DOHH2 (cell line): Measurements from ENCODE around the gene RANBP1.

Source experiments
- H3F3A ChIP-seq: fragments of 200-600 bp; sonication (generic), shearing (Covaris generic); 2 replicates; pipeline ENCODE4 v1.6.0; 2016; ENCODE audit warnings: antibody characterized with exemption, mild to moderate bottlenecking; ENCODE audit not compliant: control insufficient read depth, insufficient read depth
- H3K27ac ChIP-seq: fragments of 200-600 bp; sonication (generic); 2 replicates; pipeline ENCODE4 v1.5.1; 2014; ENCODE audit warnings: low read depth, mild to moderate bottlenecking, low read length, moderate library complexity
- H3K27me3 ChIP-seq: fragments of 200-600 bp; sonication (generic); 2 replicates; pipeline ENCODE4 v1.6.1; 2014; ENCODE audit warnings: mild to moderate bottlenecking, low read length, mixed read lengths; ENCODE audit not compliant: control insufficient read depth
- H3K36me3 ChIP-seq: fragments of 200-600 bp; sonication (generic); 2 replicates; pipeline ENCODE4 v1.6.1; 2014; ENCODE audit warnings: mild to moderate bottlenecking, low read length, moderate library complexity, mixed read lengths; ENCODE audit not compliant: control insufficient read depth
- H3K4me1 ChIP-seq: fragments of 200-600 bp; sonication (generic); 2 replicates; pipeline ENCODE4 v1.6.1; 2014; ENCODE audit warnings: mild to moderate bottlenecking, low read length, mixed read lengths; ENCODE audit not compliant: control insufficient read depth
- H3K4me2 ChIP-seq: fragments of 200-600 bp; sonication (generic); 2 replicates; pipeline ENCODE4 v1.6.0; 2014; ENCODE audit warnings: mild to moderate bottlenecking, low read length, moderate library complexity
- H3K4me3 ChIP-seq: fragments of 200-600 bp; sonication (generic); 2 replicates; pipeline ENCODE4 v1.5.1; 2014; ENCODE audit warnings: mild to moderate bottlenecking, low read length, mixed read lengths
- H3K79me2 ChIP-seq: fragments of 200-600 bp; sonication (generic); 2 replicates; pipeline ENCODE4 v1.6.1; 2014; ENCODE audit warnings: mild to moderate bottlenecking, low read length, mixed read lengths; ENCODE audit not compliant: control insufficient read depth
- H3K9me2 ChIP-seq: fragments of 200-600 bp; sonication (generic); replicated peaks from 2 replicates; pipeline ENCODE4 v1.6.1; 2014; ENCODE audit warnings: mild to moderate bottlenecking, low read length, mixed read lengths; ENCODE audit not compliant: control insufficient read depth
- H3K9me3 ChIP-seq: fragments of 200-600 bp; sonication (generic); 2 replicates; pipeline ENCODE4 v1.6.1; 2014; ENCODE audit warnings: antibody characterized with exemption, low read length, mixed read lengths; ENCODE audit not compliant: control insufficient read depth, insufficient read depth
- H4K20me1 ChIP-seq: fragments of 200-600 bp; sonication (generic); 2 replicates; pipeline ENCODE4 v1.6.0; 2014; ENCODE audit warnings: low read depth, mild to moderate bottlenecking, antibody characterized with exemption, low read length, moderate library complexity; ENCODE audit not compliant: control insufficient read depth, insufficient read depth
- EZH2phosphoT487 ChIP-seq: fragments of 200-600 bp; sonication (generic); IDR thresholded peaks from 2 replicates; pipeline ENCODE4 v1.6.1; 2017; ENCODE audit warnings: borderline replicate concordance, mild to moderate bottlenecking, antibody characterized with exemption, low read length, moderate library complexity, mixed read lengths
- TF ChIP-seq, protein P1 (sequence below): fragments of 200-600 bp; sonication (generic); IDR thresholded peaks from one replicate; pipeline ENCODE4 v1.5.1; 2014; ENCODE audit warnings: antibody characterized with exemption, mild to moderate bottlenecking, low read depth, low read length; ENCODE audit not compliant: poor library complexity, severe bottlenecking

Gene RANBP1

DNA sequence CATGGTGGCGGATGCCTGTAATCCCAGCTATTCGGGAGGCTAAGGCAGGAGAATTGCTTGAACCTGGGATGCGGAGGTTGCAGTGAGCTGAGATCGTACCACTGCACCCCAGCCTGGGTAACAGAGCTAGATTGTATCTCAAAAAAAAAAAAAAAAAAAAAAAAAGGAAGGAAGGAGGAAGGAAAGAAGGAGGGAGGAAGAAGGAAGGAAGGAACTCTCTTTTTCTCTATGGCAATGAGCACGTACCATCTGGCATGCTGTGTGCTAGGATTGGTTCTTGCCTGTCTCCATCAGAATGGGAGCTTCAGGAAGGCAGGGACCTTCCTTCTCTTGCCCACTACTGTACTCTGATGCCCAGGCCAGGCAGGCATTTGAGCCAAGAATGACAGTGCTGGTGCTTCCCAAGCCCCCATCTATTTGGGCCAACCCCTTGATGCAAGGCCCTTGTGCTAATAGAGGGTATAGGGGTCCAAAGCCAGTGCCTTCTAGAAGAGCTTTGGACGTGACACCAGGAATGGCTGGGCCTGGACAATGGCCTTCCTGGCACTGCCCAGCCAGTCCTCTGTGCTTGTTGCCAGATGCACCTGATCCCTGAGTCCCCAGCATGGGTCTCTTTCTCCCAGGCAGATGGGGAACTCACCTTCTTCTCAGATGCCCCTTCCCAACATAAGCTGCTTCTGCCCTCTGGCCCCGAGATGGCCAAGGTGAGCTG, 46.4 kb upstream of the RANBP1 start:
- TF ChIP-seq, protein P1, sequence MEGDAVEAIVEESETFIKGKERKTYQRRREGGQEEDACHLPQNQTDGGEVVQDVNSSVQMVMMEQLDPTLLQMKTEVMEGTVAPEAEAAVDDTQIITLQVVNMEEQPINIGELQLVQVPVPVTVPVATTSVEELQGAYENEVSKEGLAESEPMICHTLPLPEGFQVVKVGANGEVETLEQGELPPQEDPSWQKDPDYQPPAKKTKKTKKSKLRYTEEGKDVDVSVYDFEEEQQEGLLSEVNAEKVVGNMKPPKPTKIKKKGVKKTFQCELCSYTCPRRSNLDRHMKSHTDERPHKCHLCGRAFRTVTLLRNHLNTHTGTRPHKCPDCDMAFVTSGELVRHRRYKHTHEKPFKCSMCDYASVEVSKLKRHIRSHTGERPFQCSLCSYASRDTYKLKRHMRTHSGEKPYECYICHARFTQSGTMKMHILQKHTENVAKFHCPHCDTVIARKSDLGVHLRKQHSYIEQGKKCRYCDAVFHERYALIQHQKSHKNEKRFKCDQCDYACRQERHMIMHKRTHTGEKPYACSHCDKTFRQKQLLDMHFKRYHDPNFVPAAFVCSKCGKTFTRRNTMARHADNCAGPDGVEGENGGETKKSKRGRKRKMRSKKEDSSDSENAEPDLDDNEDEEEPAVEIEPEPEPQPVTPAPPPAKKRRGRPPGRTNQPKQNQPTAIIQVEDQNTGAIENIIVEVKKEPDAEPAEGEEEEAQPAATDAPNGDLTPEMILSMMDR = no peak
- TF ChIP-seq EZH2phosphoT487 = no peak
- Histone ChIP-seq H3K9me3 (no peaks in the 10 kb centered on the region), H3K79me2 (no peaks in the 10 kb centered on the region), H3K27me3 (no peaks in the 10 kb centered on the region), H3K4me2 (no peak overlapping the region), H3K9me2 (no peaks in the 10 kb centered on the region), H3F3A (no peaks in the 10 kb centered on the region), H3K27ac (no peak overlapping the region), H3K36me3 (no peaks in the 10 kb centered on the region), H3K4me3 (no peak overlapping the region), H4K20me1 (no peaks in the 10 kb centered on the region), H3K4me1 (no peaks in the 10 kb centered on the region)

DNA sequence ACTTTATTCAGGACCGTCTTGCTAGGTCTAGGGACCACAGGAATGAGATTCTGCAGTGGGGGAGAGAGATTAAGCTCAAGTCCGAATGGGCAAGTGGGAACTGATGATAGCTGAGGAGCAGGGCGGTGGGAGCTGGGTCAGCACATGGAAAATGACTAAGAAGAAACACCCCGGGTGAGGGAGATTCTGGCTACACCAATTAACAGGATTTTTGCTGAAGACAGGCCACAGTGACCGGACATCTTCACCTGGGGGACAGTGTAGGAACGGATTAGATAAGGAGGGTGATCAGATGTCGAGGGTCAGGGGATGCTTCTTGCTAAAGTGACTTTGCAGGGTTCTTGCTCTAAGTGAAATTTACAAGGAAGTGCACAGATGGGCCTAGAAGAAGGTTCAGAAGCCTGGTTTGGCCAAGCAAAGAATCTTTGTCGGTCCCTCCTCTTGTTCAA, 44.4 kb upstream of the RANBP1 start:
- no peak overlapping the region for H3K4me2 ChIP-seq
- no peaks in the 10 kb centered on the region for H4K20me1 ChIP-seq
- H3K79me2 ChIP-seq = no peaks in the 10 kb centered on the region
- H3K4me1 ChIP-seq = no peaks in the 10 kb centered on the region
- no peak for TF ChIP-seq EZH2phosphoT487
- TF ChIP-seq, protein P1 = no peak
- no peak overlapping the region for H3K4me3 ChIP-seq
- H3F3A ChIP-seq = 0 out of 2 replicates have a peak, but pooled peaks cover 2% of the 10 kb centered on the region
- H3K9me3 ChIP-seq = no peaks in the 10 kb centered on the region
- no peaks in the 10 kb centered on the region for H3K36me3 ChIP-seq
- no peaks in the 10 kb centered on the region for H3K9me2 ChIP-seq
- H3K27ac ChIP-seq = no peak overlapping the region
- no peaks in the 10 kb centered on the region for H3K27me3 ChIP-seq

DNA sequence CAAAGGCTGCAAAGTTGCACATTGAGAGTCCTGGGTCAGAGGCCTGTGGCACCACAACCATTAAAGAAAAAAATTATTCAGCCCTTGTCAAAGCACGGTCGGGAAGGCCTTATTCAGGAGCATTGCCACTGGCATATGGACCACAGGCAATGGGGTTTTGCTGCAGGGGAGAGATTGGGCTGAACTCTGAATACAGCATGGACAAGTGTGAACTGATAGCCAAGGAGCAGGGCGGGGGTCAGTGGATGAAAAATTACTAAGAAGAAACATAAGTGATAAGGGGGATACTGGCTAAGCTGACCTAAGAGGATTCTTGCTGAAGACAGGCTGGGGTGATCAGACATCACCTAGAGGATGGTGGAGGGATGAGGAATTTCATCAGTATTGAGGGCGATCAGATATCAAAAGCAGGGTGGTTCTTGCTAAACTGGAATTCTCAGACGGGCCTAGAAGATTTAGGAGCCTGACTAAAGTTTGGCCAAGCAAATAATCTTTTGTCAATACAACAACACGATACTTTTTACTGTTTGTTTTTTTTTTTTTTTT, 39.2 kb upstream of the RANBP1 start:
- Histone ChIP-seq H3K4me1 (peaks cover 9% of the 10 kb centered on the region), H3K36me3 (peaks cover 13% of the 10 kb centered on the region), H3K27me3 (no peaks in the 10 kb centered on the region), H3K9me3 (no peaks in the 10 kb centered on the region), H3K9me2 (no peaks in the 10 kb centered on the region), H3F3A (peaks cover 5% of the 10 kb centered on the region; the same call in 1 of the 2 replicates), H3K79me2 (peaks cover 19% of the 10 kb centered on the region), H3K4me2 (no peak overlapping the region), H3K4me3 (no peak overlapping the region), H4K20me1 (peaks cover 5% of the 10 kb centered on the region; the same call in 1 of the 2 replicates), H3K27ac (no peak overlapping the region)
- no peak for TF ChIP-seq EZH2phosphoT487
- TF ChIP-seq, protein P1 = no peak
